OCI-LY1 (cell line): ENCODE measurements around the gene APOC4.

Source experiments
- H2AFZ ChIP-seq: fragments of 200-600 bp; sonication (generic), shearing (Covaris generic); 2 replicates; pipeline ENCODE4 v1.6.0; 2014; ENCODE audit warnings: antibody characterized with exemption, mild to moderate bottlenecking, low read length
- H3F3A ChIP-seq: fragments of 200-600 bp; sonication (generic), shearing (Covaris generic); 2 replicates; pipeline ENCODE4 v1.6.0; 2014; ENCODE audit warnings: mild to moderate bottlenecking, antibody characterized with exemption, low read length, moderate library complexity; ENCODE audit not compliant: insufficient read depth
- H3K27ac ChIP-seq: fragments of 200-600 bp; sonication (generic); 2 replicates; pipeline ENCODE4 v1.5.1; 2014; ENCODE audit warnings: low read length, mixed run types, mild to moderate bottlenecking, low read depth; ENCODE audit not compliant: poor library complexity, severe bottlenecking
- H3K27me3 ChIP-seq: fragments of 200-600 bp; sonication (generic); 2 replicates; pipeline ENCODE4 v1.6.0; 2014; ENCODE audit warnings: antibody characterized with exemption, mild to moderate bottlenecking, low read length, moderate library complexity; ENCODE audit not compliant: insufficient read depth
- H3K36me3 ChIP-seq: fragments of 200-600 bp; sonication (generic); 2 replicates; pipeline ENCODE4 v1.6.1; 2014; ENCODE audit warnings: mild to moderate bottlenecking, antibody characterized with exemption, low read length, moderate library complexity, mixed read lengths; ENCODE audit not compliant: insufficient read depth
- H3K4me1 ChIP-seq: fragments of 200-600 bp; sonication (generic); 2 replicates; pipeline ENCODE4 v1.5.1; 2014; ENCODE audit warnings: mild to moderate bottlenecking, low read length, moderate library complexity; ENCODE audit not compliant: insufficient read depth, severe bottlenecking
- H3K4me2 ChIP-seq: fragments of 200-600 bp; sonication (generic), shearing (Covaris generic); 2 replicates; pipeline ENCODE4 v1.6.1; 2014; ENCODE audit warnings: low read length
- H3K4me3 ChIP-seq: fragments of 200-600 bp; sonication (generic); 2 replicates; pipeline ENCODE4 v1.5.1; 2014; ENCODE audit warnings: low read length, low read depth, mild to moderate bottlenecking, mixed read lengths; ENCODE audit not compliant: poor library complexity, severe bottlenecking
- H3K79me2 ChIP-seq: fragments of 200-600 bp; shearing (Covaris generic); 2 replicates; pipeline ENCODE4 v1.6.1; 2016; ENCODE audit warnings: mixed run types, low read length, mixed read lengths; ENCODE audit not compliant: insufficient read depth
- H3K9ac ChIP-seq: fragments of 200-600 bp; sonication (generic), shearing (Covaris generic); 2 replicates; pipeline ENCODE4 v1.6.1; 2014; ENCODE audit warnings: mild to moderate bottlenecking, low read length, mixed read lengths
- H3K9me2 ChIP-seq: fragments of 200-600 bp; sonication (generic), shearing (Covaris generic); 2 replicates; pipeline ENCODE4 v1.6.1; 2014; ENCODE audit warnings: low read depth, mild to moderate bottlenecking, low read length, mixed read lengths
- H3K9me3 ChIP-seq: fragments of 200-600 bp; shearing (Covaris generic); 2 replicates; pipeline ENCODE4 v1.6.1; 2014; ENCODE audit warnings: low read length, mixed read lengths
- H4K20me1 ChIP-seq: fragments of 200-600 bp; sonication (generic), shearing (Covaris generic); 2 replicates; pipeline ENCODE4 v1.6.0; 2016; ENCODE audit warnings: mild to moderate bottlenecking, low read length; ENCODE audit not compliant: insufficient read depth
- EZH2 ChIP-seq: fragments of 200-600 bp; sonication (generic), shearing (Covaris generic); IDR thresholded peaks from 2 replicates; pipeline ENCODE4 v1.8.0; 2017; ENCODE audit warnings: borderline replicate concordance, mixed run types, mild to moderate bottlenecking, antibody characterized with exemption, low read length, moderate library complexity, mixed read lengths
- TF ChIP-seq, protein P1 (sequence below): fragments of 200-600 bp; sonication (generic), shearing (Covaris generic); IDR thresholded peaks from 2 replicates; pipeline ENCODE4 v1.5.1; 2017; ENCODE audit warnings: mild to moderate bottlenecking, antibody characterized with exemption, low read length, moderate library complexity, mixed read lengths

APOC4 gene, protein sequence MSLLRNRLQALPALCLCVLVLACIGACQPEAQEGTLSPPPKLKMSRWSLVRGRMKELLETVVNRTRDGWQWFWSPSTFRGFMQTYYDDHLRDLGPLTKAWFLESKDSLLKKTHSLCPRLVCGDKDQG

DNA sequence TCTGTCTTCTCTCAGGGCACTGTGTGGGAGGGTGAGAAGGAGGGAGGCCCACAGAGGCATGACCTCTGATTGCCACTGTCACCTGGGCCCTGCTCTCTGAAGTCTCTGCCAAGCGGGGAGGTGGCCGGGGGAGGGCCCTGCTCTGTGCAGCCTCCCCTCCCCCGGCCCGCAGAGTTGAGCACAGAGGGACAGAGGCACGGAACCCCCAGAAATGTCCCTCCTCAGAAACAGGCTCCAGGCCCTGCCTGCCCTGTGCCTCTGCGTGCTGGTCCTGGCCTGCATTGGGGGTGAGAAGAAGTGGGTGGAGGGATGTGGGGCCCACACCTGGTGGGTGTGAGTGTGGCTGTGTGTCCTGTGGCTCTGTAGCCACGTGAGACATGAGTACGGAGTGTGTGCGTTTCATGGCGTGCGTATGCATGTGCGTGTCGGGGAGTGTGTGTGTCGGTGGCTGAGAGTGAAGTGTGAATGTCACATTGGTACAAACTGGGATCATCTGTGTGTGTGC is at the start of gene APOC4:
Gene APOC4, plus strand, starts transcription at position 171 of the 505 bp plus-strand sequence. Its CDS starts 41 bp downstream, at position 212.
- peaks cover 56% of the 10 kb centered on the region for H3K4me1 ChIP-seq

DNA sequence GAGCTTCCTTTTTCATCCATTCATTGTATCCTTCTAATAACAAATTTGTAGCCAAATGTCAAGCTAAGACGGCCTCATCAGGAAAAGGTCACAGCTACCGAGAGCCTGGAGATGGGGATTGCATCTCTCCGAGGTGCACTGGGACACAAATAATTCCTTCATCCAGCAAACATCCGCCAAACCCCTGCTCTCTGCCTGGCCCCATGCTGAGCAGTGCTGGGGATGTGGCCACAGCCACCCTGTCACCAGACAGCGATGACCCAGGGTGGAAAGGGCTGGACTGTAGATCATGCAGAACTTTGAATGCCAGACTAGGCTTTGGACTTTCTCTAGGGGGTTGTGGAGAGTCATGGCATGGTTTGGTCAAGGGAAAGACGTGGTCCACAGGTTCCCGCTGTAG is 49.1 kb upstream of the APOC4 start:
- Histone ChIP-seq H2AFZ (no peak overlapping the region), H3K9me3 (no peaks in the 10 kb centered on the region), H3K79me2 (peaks cover 12% of the 10 kb centered on the region), H3K9me2 (no peaks in the 10 kb centered on the region), H3K4me1 (peaks cover 16% of the 10 kb centered on the region), H3K27ac (no peak overlapping the region), H4K20me1 (no peaks in the 10 kb centered on the region), H3K9ac (no peak overlapping the region; the same call in 1 of the 2 replicates), H3K27me3 (no peaks in the 10 kb centered on the region), H3K36me3 (peaks cover 55% of the 10 kb centered on the region), H3K4me3 (no peak overlapping the region), H3F3A (no peaks in the 10 kb centered on the region), H3K4me2 (peak overlapping the region; percentile 99; the same call in 1 of the 2 replicates)
- TF ChIP-seq, protein P1, sequence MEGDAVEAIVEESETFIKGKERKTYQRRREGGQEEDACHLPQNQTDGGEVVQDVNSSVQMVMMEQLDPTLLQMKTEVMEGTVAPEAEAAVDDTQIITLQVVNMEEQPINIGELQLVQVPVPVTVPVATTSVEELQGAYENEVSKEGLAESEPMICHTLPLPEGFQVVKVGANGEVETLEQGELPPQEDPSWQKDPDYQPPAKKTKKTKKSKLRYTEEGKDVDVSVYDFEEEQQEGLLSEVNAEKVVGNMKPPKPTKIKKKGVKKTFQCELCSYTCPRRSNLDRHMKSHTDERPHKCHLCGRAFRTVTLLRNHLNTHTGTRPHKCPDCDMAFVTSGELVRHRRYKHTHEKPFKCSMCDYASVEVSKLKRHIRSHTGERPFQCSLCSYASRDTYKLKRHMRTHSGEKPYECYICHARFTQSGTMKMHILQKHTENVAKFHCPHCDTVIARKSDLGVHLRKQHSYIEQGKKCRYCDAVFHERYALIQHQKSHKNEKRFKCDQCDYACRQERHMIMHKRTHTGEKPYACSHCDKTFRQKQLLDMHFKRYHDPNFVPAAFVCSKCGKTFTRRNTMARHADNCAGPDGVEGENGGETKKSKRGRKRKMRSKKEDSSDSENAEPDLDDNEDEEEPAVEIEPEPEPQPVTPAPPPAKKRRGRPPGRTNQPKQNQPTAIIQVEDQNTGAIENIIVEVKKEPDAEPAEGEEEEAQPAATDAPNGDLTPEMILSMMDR = no peak
- TF ChIP-seq EZH2 = no peak

More for the DNA sequence above, at the start of gene APOC4:
- H3K4me2 ChIP-seq = peak within 1 kb of the TSS; percentile 52
- 0 out of 2 replicates have a peak within 1 kb of the TSS, but pooled peaks have one; percentile 34 for H2AFZ ChIP-seq
- H3F3A ChIP-seq = peaks cover 4% of the 10 kb centered on the region; the same call in 1 of the 2 replicates
- H3K9ac ChIP-seq = peak within 1 kb of the TSS; percentile 58; the same call in 1 of the 2 replicates
- peak within 1 kb of the TSS; percentile 91 for H3K27ac ChIP-seq
- H4K20me1 ChIP-seq = no peaks in the 10 kb centered on the region
- H3K27me3 ChIP-seq = no peaks in the 10 kb centered on the region
- H3K4me3 ChIP-seq = peak within 1 kb of the TSS; percentile 47
- no peaks in the 10 kb centered on the region for H3K9me2 ChIP-seq
- H3K36me3 ChIP-seq = no peaks in the 10 kb centered on the region
- no peaks in the 10 kb centered on the region for H3K9me3 ChIP-seq
- H3K79me2 ChIP-seq = no peaks in the 10 kb centered on the region
- TF ChIP-seq, protein P1 = no peak
- no peak for TF ChIP-seq EZH2

DNA sequence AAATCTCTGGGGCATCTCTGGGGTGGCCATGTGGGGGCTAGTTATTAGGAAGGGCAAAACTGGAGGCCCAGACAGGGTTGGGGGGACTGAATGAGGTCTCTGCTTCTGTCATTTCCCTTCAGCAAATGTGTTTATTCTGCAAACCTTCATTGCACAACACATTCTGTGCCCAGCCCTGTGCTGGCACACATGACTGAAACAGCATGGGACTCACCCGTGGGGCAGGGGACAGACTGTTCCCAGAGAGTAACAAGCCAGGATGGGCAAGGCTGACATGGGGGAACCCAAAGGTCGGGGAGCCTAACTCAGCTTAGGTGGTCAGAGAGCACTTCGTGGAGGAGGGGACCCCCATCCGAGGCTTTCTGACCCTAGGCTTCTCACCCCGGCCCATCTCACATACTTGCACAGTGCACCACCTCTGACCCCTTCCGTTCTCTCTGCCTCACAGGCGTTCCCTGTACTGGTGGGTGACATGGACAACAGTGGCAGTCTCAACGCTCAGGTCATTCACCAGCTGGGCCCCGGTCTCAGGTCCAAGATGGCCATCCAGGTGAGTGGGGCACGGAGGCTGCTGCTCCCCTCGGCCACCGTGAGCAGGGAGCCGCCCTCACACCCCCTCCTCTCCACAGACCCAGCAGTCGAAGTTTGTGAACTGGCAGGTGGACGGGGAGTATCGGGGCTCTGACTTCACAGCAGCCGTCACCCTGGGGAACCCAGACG is 48.5 kb upstream of the APOC4 start:
- no peak overlapping the region for H3K4me3 ChIP-seq
- peaks cover 12% of the 10 kb centered on the region for H3K79me2 ChIP-seq
- H3K4me1 ChIP-seq = peaks cover 16% of the 10 kb centered on the region
- H3K9me3 ChIP-seq = no peaks in the 10 kb centered on the region
- no peaks in the 10 kb centered on the region for H3K27me3 ChIP-seq
- H3K36me3 ChIP-seq = peaks cover 58% of the 10 kb centered on the region
- H4K20me1 ChIP-seq = no peaks in the 10 kb centered on the region
- H2AFZ ChIP-seq = no peak overlapping the region
- no peak for TF ChIP-seq EZH2
- TF ChIP-seq, protein P1 = no peak
- H3K9ac ChIP-seq = no peak overlapping the region
- no peak overlapping the region for H3K4me2 ChIP-seq
- H3K27ac ChIP-seq = no peak overlapping the region
- H3F3A ChIP-seq = no peaks in the 10 kb centered on the region
- H3K9me2 ChIP-seq = no peaks in the 10 kb centered on the region
